H1 (cell line): ENCODE measurements around the gene RAD51B. TPM values are rescaled to one million over a fixed set of nuclear protein-coding genes. Genes with fewer than 3 reads are reported as not detected.
A peak's percentile ranks its signal among the peaks of the same experiment; 100 is the strongest.
"Not testable (repeated sequence)": the region's sequence is repeated elsewhere in the genome, so short reads cannot be mapped to it uniquely, and the experiment has no call there.

Experiments used
- CTCF ChIA-PET: fragments of 300-600 bp; sonication (Branson Sonifier 250); formaldehyde crosslinking; loops from one replicate; lab custom pipeline; 2021; ENCODE audit not compliant: partially characterized antibody; lab: Charles Lee
- POLR2A ChIA-PET: fragments of 300-600 bp; sonication (Branson Sonifier 250); formaldehyde crosslinking; loops from one replicate; lab custom pipeline; 2021; ENCODE audit warnings: inconsistent platforms; ENCODE audit not compliant: partially characterized antibody; lab: Charles Lee
- DNase-seq, 2 experiments: peaks; one replicate each; pipeline versions ENCODE4 v3.0.0 to v3.0.0-alpha.2; 2010 to 2022; ENCODE audit warnings: low spot score in 2 of 2, low read depth in 1 of 2, mixed read lengths in 1 of 2
- FAIRE-seq: peaks from 2 replicates; lab custom pipeline; 2011; peaks lifted over from hg19 to GRCh38; lab: Jason Lieb, UNC
- H2AFZ ChIP-seq: 2 replicates; pipeline ENCODE4 v1.8.1; 2012; ENCODE audit warnings: low read length, inconsistent platforms
- H2AK5ac ChIP-seq: 2 replicates; pipeline ENCODE4 v1.6.1; 2013; ENCODE audit warnings: low read depth, low read length
- H2BK120ac ChIP-seq: replicated peaks from 2 replicates; pipeline ENCODE3; 2013; ENCODE audit warnings: low read depth, low read length, inconsistent platforms
- H2BK12ac ChIP-seq: 2 replicates; pipeline ENCODE4 v1.6.1; 2013; ENCODE audit warnings: low read depth, low read length
- H2BK15ac ChIP-seq: 2 replicates; pipeline ENCODE4 v1.6.1; 2013; ENCODE audit warnings: low read length
- H2BK20ac ChIP-seq: 2 replicates; pipeline ENCODE4 v1.6.1; 2013; ENCODE audit warnings: low read length
- H2BK5ac ChIP-seq: 2 replicates; pipeline ENCODE4 v1.6.1; 2013; ENCODE audit warnings: low read depth, low read length
- H3K14ac ChIP-seq: 2 replicates; pipeline ENCODE4 v1.6.1; 2013; ENCODE audit warnings: inconsistent platforms; ENCODE audit not compliant: insufficient read length
- H3K18ac ChIP-seq: 2 replicates; pipeline ENCODE4 v1.6.1; 2013; ENCODE audit warnings: low read length; ENCODE audit errors: extremely low read depth
- H3K23ac ChIP-seq: 2 replicates; pipeline ENCODE4 v1.6.1; 2013; ENCODE audit warnings: inconsistent platforms; ENCODE audit not compliant: insufficient read length
- H3K23me2 ChIP-seq: 2 replicates; pipeline ENCODE4 v1.6.1; 2013; ENCODE audit warnings: low read depth, low read length
- H3K27ac ChIP-seq: 2 replicates; pipeline ENCODE4 v1.6.1; 2011; ENCODE audit warnings: low read depth, low read length, inconsistent platforms
- H3K27me3 ChIP-seq, 4 experiments: replicated peaks in 1 of 4; 1 replicate in 1 of 4; 2 replicates in 3 of 4; pipeline versions ENCODE4 v1.6.1 to v1.8.1; 2011 to 2013; ENCODE audit warnings: low read length in 3 of 4, mild to moderate bottlenecking in 3 of 4, inconsistent platforms in 2 of 4, mixed read lengths in 2 of 4, moderate library complexity in 1 of 4; ENCODE audit not compliant: control insufficient read depth in 3 of 4, insufficient read depth in 3 of 4; ENCODE audit errors: extremely low read depth in 1 of 4
- H3K36me3 ChIP-seq, 4 experiments: 2 replicates each; pipeline versions ENCODE4 v1.6.1 to v1.8.1; 2011 to 2013; ENCODE audit warnings: mild to moderate bottlenecking in 4 of 4, low read length in 3 of 4, moderate library complexity in 2 of 4, control low read depth in 1 of 4, inconsistent platforms in 1 of 4; ENCODE audit not compliant: insufficient read depth in 4 of 4, control insufficient read depth in 2 of 4
- H3K4ac ChIP-seq: replicated peaks from 2 replicates; pipeline ENCODE3; 2013; ENCODE audit warnings: low read length, low read depth, mixed read lengths, inconsistent platforms; ENCODE audit not compliant: insufficient read length
- H3K4me1 ChIP-seq, 4 experiments: replicated peaks in 1 of 4; 1 replicate in 1 of 4; 2 replicates in 3 of 4; pipeline versions ENCODE4 v1.6.1 to v1.8.1; 2011 to 2013; ENCODE audit warnings: low read length in 3 of 4, inconsistent platforms in 2 of 4, mixed read lengths in 1 of 4; ENCODE audit not compliant: insufficient read depth in 4 of 4, control insufficient read depth in 3 of 4
- H3K4me2 ChIP-seq, 2 experiments: 2 replicates each; pipeline versions ENCODE4 v1.6.1 to v1.8.1; 2011 to 2013; ENCODE audit warnings: low read depth in 2 of 2, low read length in 2 of 2, control low read depth in 1 of 2, inconsistent platforms in 1 of 2, mild to moderate bottlenecking in 1 of 2; ENCODE audit not compliant: insufficient read depth in 1 of 2
- H3K4me3 ChIP-seq, 4 experiments: fragments of 200-600, 300-600 bp in 1 of 4; sonication (generic), shearing (Covaris generic), sonication (Bioruptor Twin) in 1 of 4; 2 replicates each; pipeline versions ENCODE4 v1.5.1 to v1.8.1; 2011 to 2016; ENCODE audit warnings: low read length in 4 of 4, low read depth in 3 of 4, control low read depth in 2 of 4, inconsistent platforms in 2 of 4, mild to moderate bottlenecking in 2 of 4, mixed read lengths in 1 of 4, moderate library complexity in 1 of 4; ENCODE audit not compliant: insufficient read depth in 2 of 4; ENCODE audit errors: extremely low read depth in 1 of 4
- H3K56ac ChIP-seq: replicated peaks from 2 replicates; pipeline ENCODE3; 2013; ENCODE audit warnings: low read depth, mild to moderate bottlenecking, mixed read lengths, low read length, inconsistent platforms; ENCODE audit not compliant: insufficient read length
- H3K79me1 ChIP-seq: 2 replicates; pipeline ENCODE4 v1.6.1; 2013; ENCODE audit warnings: low read depth, low read length, control low read depth
- H3K79me2 ChIP-seq, 2 experiments: 2 replicates each; pipeline versions ENCODE4 v1.6.1 to v1.8.1; 2012 to 2013; ENCODE audit warnings: low read length in 2 of 2, mild to moderate bottlenecking in 2 of 2, inconsistent platforms in 1 of 2; ENCODE audit not compliant: insufficient read depth in 2 of 2, control insufficient read depth in 1 of 2
- H3K9ac ChIP-seq, 4 experiments: replicated peaks in 1 of 4; 1 replicate in 1 of 4; 2 replicates in 3 of 4; pipeline versions ENCODE4 v1.6.1 to v1.8.1; 2011 to 2013; ENCODE audit warnings: low read depth in 3 of 4, low read length in 3 of 4, control low read depth in 2 of 4, mild to moderate bottlenecking in 2 of 4, moderate library complexity in 2 of 4, inconsistent platforms in 1 of 4; ENCODE audit errors: extremely low read depth in 1 of 4
- H3K9me3 ChIP-seq, 2 experiments: 2 replicates each; pipeline versions ENCODE4 v1.6.1 to v1.8.1; 2012 to 2013; ENCODE audit warnings: mild to moderate bottlenecking in 2 of 2, moderate library complexity in 2 of 2, control low read depth in 1 of 2, inconsistent platforms in 1 of 2, low read depth in 1 of 2, low read length in 1 of 2, mixed read lengths in 1 of 2; ENCODE audit not compliant: insufficient read depth in 2 of 2
- H4K20me1 ChIP-seq, 2 experiments: replicated peaks in 1 of 2; 2 replicates each; pipeline versions ENCODE3 to v1.8.1; 2011 to 2013; ENCODE audit warnings: inconsistent platforms in 2 of 2, low read length in 2 of 2, mild to moderate bottlenecking in 1 of 2; ENCODE audit not compliant: insufficient read depth in 2 of 2, control insufficient read depth in 1 of 2
- H4K5ac ChIP-seq: 2 replicates; pipeline ENCODE4 v1.6.1; 2013; ENCODE audit warnings: low read length, low read depth, mixed read lengths, inconsistent platforms; ENCODE audit not compliant: insufficient read length
- H4K8ac ChIP-seq: 2 replicates; pipeline ENCODE4 v1.8.0; 2013; ENCODE audit warnings: mild to moderate bottlenecking, moderate library complexity, low read length, inconsistent platforms; ENCODE audit not compliant: insufficient read depth; ENCODE audit errors: extremely low read depth
- H4K91ac ChIP-seq: replicated peaks from 2 replicates; pipeline ENCODE3; 2013; ENCODE audit warnings: low read length, mixed read lengths, inconsistent platforms; ENCODE audit not compliant: insufficient read length
- TAF1 ChIP-seq: IDR thresholded peaks from 2 replicates; pipeline ENCODE4 v1.6.1; 2011; ENCODE audit warnings: mild to moderate bottlenecking, low read depth, low read length
- WGBS, 2 experiments: shearing (Covaris generic) in 1 of 2; methylation state at CpG; one replicate each; pipeline versions ENCODE4 v1.1.6 to v1.1.7; 2013 to 2015; ENCODE audit warnings: low lambda C conversion rate in 2 of 2, mixed read lengths in 2 of 2, inconsistent platforms in 1 of 2, low coverage in 1 of 2, missing lambda C conversion rate in 1 of 2; ENCODE audit not compliant: insufficient replicate concordance in 2 of 2, insufficient coverage in 1 of 2, insufficient read length in 1 of 2; ENCODE audit errors: extremely low coverage in 1 of 2, missing lambda C conversion rate in 1 of 2; 5-methylcytosine and 5-hydroxymethylcytosine counted together
- polyA plus RNA-seq, 7 experiments: library from polyadenylated mRNA; depleted of rRNA in 3 of 7; stranded (reverse) in 5 of 7; unstranded in 2 of 7; fragments of >200 nt in 5 of 7; fragments of 200-250 nt in 2 of 7; gene quantifications; 1 replicate in 5 of 7; 2 replicates in 1 of 7; 4 replicates in 1 of 7; pipeline versions ENCODE4 v1.2.1 to v1.2.3, GENCODE V29; 2011 to 2013; ENCODE audit warnings: missing spikeins in 2 of 7, mixed read lengths in 2 of 7
- total RNA-seq: library from RNA; stranded (reverse); fragmentation: NEBNext Ultra II Directional; extraction: Animal tissue kit (Norgen Biotek cat#: 25700); gene quantifications from 2 replicates; pipeline ENCODE4 v1.2.1, GENCODE V29; 2021

RAD51B gene
- total and polyA plus RNA-seq, 2 of the 8 experiments (the other 6 are each of a cell fraction or from before 2014, with no cell fraction given), result 3.9 to 14.9 TPM

DNA sequence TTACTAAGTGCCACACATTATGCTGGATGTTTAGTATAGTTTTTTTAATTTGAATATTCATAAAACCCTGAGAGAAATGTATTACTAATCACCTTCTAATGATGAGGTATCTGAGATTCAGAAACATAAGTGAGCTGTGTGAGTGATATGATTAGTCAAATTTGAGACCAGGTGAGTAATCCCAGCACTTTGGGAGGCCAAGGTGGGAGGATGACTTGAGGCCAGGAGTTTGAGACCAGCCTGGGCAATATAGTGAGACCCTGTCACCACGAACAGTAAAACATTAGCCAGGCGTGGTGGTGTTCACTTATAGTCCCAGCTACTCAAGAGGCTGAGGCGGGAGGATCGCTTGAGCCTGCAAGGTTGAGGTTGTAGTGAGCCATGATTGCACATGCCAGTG, 438.4 kb downstream of the RAD51B start:
- Histone ChIP-seq H3K9me3 (no peaks in the 10 kb centered on the region), H2BK20ac (peak overlapping the region; percentile 5; the same call in 1 of the 2 replicates), H3K4me3 (no peak overlapping the region), H3K36me3 (no peaks in the 10 kb centered on the region), H2AFZ (no peak overlapping the region), H2BK15ac (no peak overlapping the region), H3K23ac (no peak overlapping the region), H3K79me1 (no peaks in the 10 kb centered on the region), H3K14ac (no peak overlapping the region), H3K27ac (no peak overlapping the region), H2BK12ac (no peak overlapping the region; the same call in 1 of the 2 replicates), H3K4me2 (no peak overlapping the region), H3K4ac (peak overlapping the region; percentile 54), H3K23me2 (no peaks in the 10 kb centered on the region), H2AK5ac (no peak overlapping the region), H4K91ac (peak overlapping the region; percentile 82), H3K56ac (no peak overlapping the region), H3K4me1 (peaks cover 8 to 29% (median 23%) of the 10 kb centered on the region in 4 experiments), H3K27me3 (no peaks in the 10 kb centered on the region), H3K9ac (no peak overlapping the region), H4K8ac (no peak overlapping the region), H2BK120ac (peak overlapping the region; percentile 24), H4K20me1 (no peaks in the 10 kb centered on the region), H4K5ac (no peak overlapping the region), H2BK5ac (peak overlapping the region; percentile 5; the same call in 1 of the 2 replicates), H3K18ac (no peak overlapping the region), H3K79me2 (no peaks in the 10 kb centered on the region)
- WGBS, 2 experiments, result 92% methylated on average over 4 of the region's 4 CpGs; no CpG with 5 or more reads in 1 of the 2 experiments
- no peak for TF ChIP-seq TAF1
- no peak for DNase-seq
- ChIA-PET POLR2A (no interaction called here), CTCF (no interaction called here)
- no peak for FAIRE-seq

GRCh38 chr14:68258995-68259394, 439.4 kb downstream of the RAD51B start:
- Histone ChIP-seq H3K4me1 (peaks cover 8 to 29% (median 24%) of the 10 kb centered on the region in 4 experiments), H2BK20ac (0 out of 2 replicates have a peak overlapping the region, but pooled peaks have one; percentile 28), H2BK5ac (peak overlapping the region; percentile 5; the same call in 1 of the 2 replicates), H2BK12ac (0 out of 2 replicates have a peak overlapping the region, but pooled peaks have one; percentile 32)
- H4K91ac ChIP-seq, H3K9me3 ChIP-seq, H3K18ac ChIP-seq, DNase-seq, H3K56ac ChIP-seq, H2BK15ac ChIP-seq, H3K9ac ChIP-seq, H3K79me2 ChIP-seq, H2BK120ac ChIP-seq, FAIRE-seq, H3K27ac ChIP-seq, H3K23ac ChIP-seq, H3K36me3 ChIP-seq, H3K79me1 ChIP-seq, H3K4me2 ChIP-seq, H4K20me1 ChIP-seq, H4K8ac ChIP-seq, H2AK5ac ChIP-seq, H3K14ac ChIP-seq, H3K4me3 ChIP-seq, H2AFZ ChIP-seq, H3K27me3 ChIP-seq, H3K4ac ChIP-seq, H4K5ac ChIP-seq, H3K23me2 ChIP-seq: not testable (repeated sequence)
- ChIA-PET CTCF (interaction anchor here (0.8 to 2.3 kb wide), 5 partner anchors 11 to 558 kb away, joined by 3 to 7 read pairs (median 6); no protein-coding TSS in a partner anchor), POLR2A (interaction anchor here (1.0 to 1.8 kb wide), 4 partner anchors 13 to 534 kb away, joined by 3 to 9 read pairs (median 5); partner anchors contain the start of gene ZFP36L1)
- WGBS, 2 experiments, result 67% methylated on average over 1 of the region's 2 CpGs; no CpG with 5 or more reads in 1 of the 2 experiments
